Mammary epithelial cell (primary cell): ENCODE results near the gene FYB2.

Experiments
- EZH2 ChIP-seq: IDR thresholded peaks from 2 replicates; pipeline ENCODE4 v1.6.1; 2012; ENCODE audit warnings: low read length, inconsistent platforms, borderline replicate concordance
- TF ChIP-seq, protein P1 (sequence below), 2 donors: IDR thresholded peaks in 1 of 2; conservative IDR thresholded peaks in 1 of 2; 2 replicates each; pipeline ENCODE4 v1.5.1; 2011 to 2012; ENCODE audit warnings: inconsistent platforms in 2 of 2, low read length in 2 of 2, mild to moderate bottlenecking in 2 of 2, control low read depth in 1 of 2, low read depth in 1 of 2; ENCODE audit not compliant: insufficient read depth in 1 of 2; ENCODE audit errors: extremely low read depth in 1 of 2

- TF ChIP-seq, protein P1, sequence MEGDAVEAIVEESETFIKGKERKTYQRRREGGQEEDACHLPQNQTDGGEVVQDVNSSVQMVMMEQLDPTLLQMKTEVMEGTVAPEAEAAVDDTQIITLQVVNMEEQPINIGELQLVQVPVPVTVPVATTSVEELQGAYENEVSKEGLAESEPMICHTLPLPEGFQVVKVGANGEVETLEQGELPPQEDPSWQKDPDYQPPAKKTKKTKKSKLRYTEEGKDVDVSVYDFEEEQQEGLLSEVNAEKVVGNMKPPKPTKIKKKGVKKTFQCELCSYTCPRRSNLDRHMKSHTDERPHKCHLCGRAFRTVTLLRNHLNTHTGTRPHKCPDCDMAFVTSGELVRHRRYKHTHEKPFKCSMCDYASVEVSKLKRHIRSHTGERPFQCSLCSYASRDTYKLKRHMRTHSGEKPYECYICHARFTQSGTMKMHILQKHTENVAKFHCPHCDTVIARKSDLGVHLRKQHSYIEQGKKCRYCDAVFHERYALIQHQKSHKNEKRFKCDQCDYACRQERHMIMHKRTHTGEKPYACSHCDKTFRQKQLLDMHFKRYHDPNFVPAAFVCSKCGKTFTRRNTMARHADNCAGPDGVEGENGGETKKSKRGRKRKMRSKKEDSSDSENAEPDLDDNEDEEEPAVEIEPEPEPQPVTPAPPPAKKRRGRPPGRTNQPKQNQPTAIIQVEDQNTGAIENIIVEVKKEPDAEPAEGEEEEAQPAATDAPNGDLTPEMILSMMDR (conservative IDR thresholded peaks at IDR 0.05 in 1 of 2, IDR thresholded peaks at IDR 0.05 in 1 of 2; ENCODE audit: extremely low read depth in 1 of 2, insufficient read depth in 1 of 2, low read depth in 1 of 2, low read length in 2 of 2): no peak
- no peak for TF ChIP-seq EZH2
Observed at GRCh38 chr1:56866656-56867055, 47.5 kb upstream of the FYB2 start.
